ENCODE results near the gene ZNF224.

The ZNF224 gene

GRCh38 chr19:44156475-44156874 is 62.3 kb downstream of the ZNF224 start (continued):
- TF ChIP-seq, protein P1, sequence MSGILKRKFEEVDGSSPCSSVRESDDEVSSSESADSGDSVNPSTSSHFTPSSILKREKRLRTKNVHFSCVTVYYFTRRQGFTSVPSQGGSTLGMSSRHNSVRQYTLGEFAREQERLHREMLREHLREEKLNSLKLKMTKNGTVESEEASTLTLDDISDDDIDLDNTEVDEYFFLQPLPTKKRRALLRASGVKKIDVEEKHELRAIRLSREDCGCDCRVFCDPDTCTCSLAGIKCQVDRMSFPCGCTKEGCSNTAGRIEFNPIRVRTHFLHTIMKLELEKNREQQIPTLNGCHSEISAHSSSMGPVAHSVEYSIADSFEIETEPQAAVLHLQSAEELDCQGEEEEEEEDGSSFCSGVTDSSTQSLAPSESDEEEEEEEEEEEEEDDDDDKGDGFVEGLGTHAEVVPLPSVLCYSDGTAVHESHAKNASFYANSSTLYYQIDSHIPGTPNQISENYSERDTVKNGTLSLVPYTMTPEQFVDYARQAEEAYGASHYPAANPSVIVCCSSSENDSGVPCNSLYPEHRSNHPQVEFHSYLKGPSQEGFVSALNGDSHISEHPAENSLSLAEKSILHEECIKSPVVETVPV (CRISPR knock-in tag; IDR thresholded peaks at IDR 0.05), result no peak

All from SK-N-SH treated with all-trans-retinoic acid at 6 μM for 48 hours (cell line).